Activated B cell treated with CpG ODN at 0.5 μM for 24 hours (primary cell): Measurements from ENCODE around the gene C4B. TPM values are rescaled to one million over a fixed set of nuclear protein-coding genes. Genes with fewer than 3 reads are reported as not detected.

ENCODE experiments used
- ATAC-seq: fragments of 200-7000 bp; cut with Tn5 transposase; one replicate; pipeline ENCODE4 v1.10.0; 2021; ENCODE audit warnings: low read depth, mild to moderate bottlenecking, moderate library complexity
- CTCF ChIA-PET: fragments of 350-600 bp; sonication (Branson Sonifier 250); formaldehyde crosslinking; loops from one replicate; lab custom pipeline; 2021; ENCODE audit warnings: antibody characterized with exemption; lab: Charles Lee
- POLR2A ChIA-PET: fragments of 350-600 bp; sonication (Branson Sonifier 250); formaldehyde crosslinking; loops from one replicate; lab custom pipeline; 2021; ENCODE audit warnings: antibody characterized with exemption; lab: Charles Lee
- DNase-seq: peaks from one replicate; pipeline ENCODE4 v3.0.0; 2022
- H3K27ac Mint-ChIP-seq: one replicate; pipeline ENCODE4 v1.8.0; 2020; ENCODE audit warnings: mixed read lengths
- H3K27me3 Mint-ChIP-seq: one replicate; pipeline ENCODE4 v1.8.0; 2021; ENCODE audit warnings: mixed read lengths
- H3K36me3 Mint-ChIP-seq: one replicate; pipeline ENCODE4 v1.8.0; 2021; ENCODE audit warnings: low read depth, mixed read lengths
- H3K4me1 Mint-ChIP-seq: one replicate; pipeline ENCODE4 v1.8.0; 2021; ENCODE audit warnings: mixed read lengths
- H3K4me3 Mint-ChIP-seq: one replicate; pipeline ENCODE4 v1.8.0; 2020; ENCODE audit warnings: mild to moderate bottlenecking, mixed read lengths
- H3K9me3 Mint-ChIP-seq: one replicate; pipeline ENCODE4 v1.8.0; 2020; ENCODE audit warnings: mixed read lengths
- intact Hi-C: fragments of 100-400 bp; cut with micrococcal nuclease; formaldehyde crosslinking; loops from one replicate; pipeline ENCODE4 v1.15.1; 2024
- total RNA-seq: library from RNA; stranded (reverse); gene quantifications from 2 replicates; pipeline ENCODE4 v1.2.3, GENCODE V29; 2022
- TF ChIP-seq, protein P1 (sequence below): fragments of 200-600 bp; IDR thresholded peaks from one replicate; pipeline ENCODE4 v1.8.0; 2022; ENCODE audit warnings: antibody characterized with exemption, mild to moderate bottlenecking

Gene C4B
- total RNA-seq, 1 donor from 2014 or later, result 5.3 TPM

DNA sequence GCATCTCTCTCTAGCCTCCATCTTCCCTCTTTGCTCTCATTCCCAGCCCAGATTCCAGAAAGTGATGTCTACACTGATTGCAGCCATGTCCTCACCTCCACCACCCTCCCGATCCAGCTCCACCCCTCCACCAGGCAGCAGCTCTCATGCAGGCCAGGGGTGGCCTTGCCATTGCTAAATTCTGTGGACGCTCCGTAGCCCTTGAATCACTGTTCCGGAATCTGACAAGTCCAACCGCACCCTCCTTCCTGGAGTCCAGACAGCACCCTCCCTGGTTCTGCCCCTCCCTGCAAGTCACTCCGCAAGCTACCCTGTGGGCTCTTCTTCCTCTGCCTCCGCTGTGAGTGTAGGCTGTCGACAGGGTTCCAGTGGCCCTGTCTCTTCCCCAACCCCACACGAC is 68.3 kb downstream of the C4B start:
- TF ChIP-seq, protein P1, sequence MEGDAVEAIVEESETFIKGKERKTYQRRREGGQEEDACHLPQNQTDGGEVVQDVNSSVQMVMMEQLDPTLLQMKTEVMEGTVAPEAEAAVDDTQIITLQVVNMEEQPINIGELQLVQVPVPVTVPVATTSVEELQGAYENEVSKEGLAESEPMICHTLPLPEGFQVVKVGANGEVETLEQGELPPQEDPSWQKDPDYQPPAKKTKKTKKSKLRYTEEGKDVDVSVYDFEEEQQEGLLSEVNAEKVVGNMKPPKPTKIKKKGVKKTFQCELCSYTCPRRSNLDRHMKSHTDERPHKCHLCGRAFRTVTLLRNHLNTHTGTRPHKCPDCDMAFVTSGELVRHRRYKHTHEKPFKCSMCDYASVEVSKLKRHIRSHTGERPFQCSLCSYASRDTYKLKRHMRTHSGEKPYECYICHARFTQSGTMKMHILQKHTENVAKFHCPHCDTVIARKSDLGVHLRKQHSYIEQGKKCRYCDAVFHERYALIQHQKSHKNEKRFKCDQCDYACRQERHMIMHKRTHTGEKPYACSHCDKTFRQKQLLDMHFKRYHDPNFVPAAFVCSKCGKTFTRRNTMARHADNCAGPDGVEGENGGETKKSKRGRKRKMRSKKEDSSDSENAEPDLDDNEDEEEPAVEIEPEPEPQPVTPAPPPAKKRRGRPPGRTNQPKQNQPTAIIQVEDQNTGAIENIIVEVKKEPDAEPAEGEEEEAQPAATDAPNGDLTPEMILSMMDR, result no peak
- no peaks in the 10 kb centered on the region for H3K36me3 Mint-ChIP-seq
- H3K27me3 Mint-ChIP-seq, result peaks cover 54% of the 10 kb centered on the region

DNA sequence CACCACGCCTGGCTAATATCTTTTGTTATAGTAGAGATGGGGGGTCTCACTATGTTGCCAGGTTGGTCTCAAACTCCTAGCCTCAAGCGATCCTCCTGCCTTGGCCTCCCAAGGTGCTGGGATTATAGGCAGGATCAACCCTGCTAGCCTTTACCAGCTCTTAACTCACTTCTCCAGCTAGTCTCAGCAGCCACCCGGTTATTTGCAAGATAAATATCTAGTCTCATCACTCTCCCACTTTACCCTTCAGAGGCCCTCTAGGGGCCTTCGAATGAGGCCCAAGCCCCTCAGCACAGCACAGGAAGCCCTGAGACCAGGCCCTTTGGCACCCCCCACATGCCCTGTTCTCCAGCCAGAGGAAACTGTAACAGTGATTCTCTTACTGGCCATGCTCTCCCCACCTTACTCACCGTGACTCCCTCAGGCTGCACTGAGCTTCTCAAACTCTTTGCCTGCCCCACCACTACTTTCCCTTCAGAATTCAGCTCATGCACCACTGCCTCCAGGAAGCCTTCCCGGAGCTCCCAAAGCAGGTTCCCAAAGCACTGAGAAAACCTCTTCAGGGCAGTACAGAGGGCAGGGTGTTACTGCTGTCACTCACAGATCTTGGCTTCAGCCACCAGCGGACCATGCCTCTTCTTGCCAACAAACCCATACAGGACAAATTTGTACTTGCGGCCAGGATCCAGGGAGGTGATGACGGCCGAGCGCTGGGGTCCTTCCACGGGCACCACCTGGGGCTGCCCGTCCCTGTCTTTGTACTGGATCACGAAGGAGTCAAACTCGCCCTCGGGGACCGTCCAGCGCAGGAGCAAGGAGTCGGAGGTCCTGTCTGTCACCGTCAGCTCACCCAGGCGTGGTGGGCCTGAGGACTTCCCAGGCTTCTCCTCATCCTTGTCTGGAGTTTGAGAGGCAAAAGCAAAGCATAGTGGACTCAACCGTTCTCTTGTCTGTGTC is 69.5 kb downstream of the C4B start:
- Mint-ChIP-seq H3K27me3 (peaks cover 57% of the 10 kb centered on the region), H3K4me3 (no peak overlapping the region), H3K4me1 (peaks cover 10% of the 10 kb centered on the region), H3K36me3 (no peaks in the 10 kb centered on the region), H3K27ac (no peak overlapping the region), H3K9me3 (no peaks in the 10 kb centered on the region)
- no peak for DNase-seq
- CTCF ChIA-PET, result no interaction called here
- ATAC-seq, result no peak
- TF ChIP-seq, protein P1, result no peak
- intact Hi-C loops, result no loop called here
- POLR2A ChIA-PET, result no interaction called here

More for the DNA sequence above, 68.3 kb downstream of the C4B start:
- POLR2A ChIA-PET, result no interaction called here
- no peaks in the 10 kb centered on the region for H3K9me3 Mint-ChIP-seq
- H3K4me3 Mint-ChIP-seq, result no peak overlapping the region
- no peak overlapping the region for H3K27ac Mint-ChIP-seq
- no peak for DNase-seq
- ATAC-seq, result no peak
- H3K4me1 Mint-ChIP-seq, result peaks cover 10% of the 10 kb centered on the region
- intact Hi-C loops, result no loop called here
- CTCF ChIA-PET, result no interaction called here

DNA sequence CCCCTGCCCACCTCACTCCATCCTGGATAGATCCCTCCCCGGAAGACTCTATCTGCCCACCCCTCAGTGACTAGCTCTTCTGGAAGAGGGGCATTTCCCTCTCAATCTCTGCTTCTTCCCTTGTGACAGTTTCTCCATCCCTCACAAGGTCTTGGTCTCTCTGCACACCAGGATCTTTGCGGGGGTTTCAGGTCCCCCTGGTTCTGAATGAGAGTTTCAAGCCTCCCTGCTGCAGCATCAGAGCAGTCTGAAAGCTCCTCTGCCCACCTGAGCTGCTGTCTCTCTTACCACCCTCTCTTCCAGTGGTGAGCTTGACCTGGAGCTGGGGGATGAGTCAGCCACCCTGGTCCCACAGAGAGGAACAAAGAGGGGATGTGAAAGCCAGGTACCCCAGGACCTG is 70.2 kb downstream of the C4B start:
- Mint-ChIP-seq H3K4me1 (peaks cover 10% of the 10 kb centered on the region), H3K9me3 (no peaks in the 10 kb centered on the region), H3K36me3 (no peaks in the 10 kb centered on the region), H3K27me3 (peaks cover 57% of the 10 kb centered on the region), H3K4me3 (no peak overlapping the region), H3K27ac (no peak overlapping the region)
- TF ChIP-seq, protein P1, result no peak
- ChIA-PET POLR2A (no interaction called here), CTCF (no interaction called here)
- DNase-seq (no peak), ATAC-seq (no peak)
- intact Hi-C loops, result no loop called here

Other genes with a start within 250 kb of the C4B start
- 1.6 and 2.9 TPM in 2 replicates for gene VWA7, start 237.5 kb upstream of the C4B start, total RNA-seq
- gene VARS1, start 219.0 kb upstream of the C4B start, total RNA-seq, result 136 and 140 TPM in 2 replicates
- 61.8 and 68.6 TPM in 2 replicates for gene LSM2, start 207.8 kb upstream of the C4B start, total RNA-seq
- gene HSPA1L, start 199.5 kb upstream of the C4B start, total RNA-seq, result 1.2 and 2.1 TPM in 2 replicates
- 27.1 and 28.1 TPM in 2 replicates for gene HSPA1A, start 199.3 kb upstream of the C4B start, total RNA-seq
- 23.7 and 30.4 TPM in 2 replicates for gene HSPA1B, start 187.1 kb upstream of the C4B start, total RNA-seq
- gene NEU1, start 152.0 kb upstream of the C4B start, total RNA-seq, result 18.3 and 19.2 TPM in 2 replicates
- gene SLC44A4, start 135.8 kb upstream of the C4B start, total RNA-seq, result 0.17 TPM in 1 of 2 replicates, not detected in the other
- 49.9 and 58.4 TPM in 2 replicates for gene EHMT2, start 117.1 kb upstream of the C4B start, total RNA-seq
- gene ZBTB12, start 112.7 kb upstream of the C4B start, total RNA-seq, result 4.8 and 5.5 TPM in 2 replicates
- gene C2, start 87.1 kb upstream of the C4B start, total RNA-seq, result 0.78 and 0.95 TPM in 2 replicates
- 0.29 TPM in 1 of 2 replicates, not detected in the other for gene CFB, start 68.7 kb upstream of the C4B start, total RNA-seq
- 57.9 and 63.3 TPM in 2 replicates for gene NELFE, start 55.8 kb upstream of the C4B start, total RNA-seq
- gene SKIC2, start 55.6 kb upstream of the C4B start, total RNA-seq, result 95.8 and 102 TPM in 2 replicates
- 23.7 and 29.4 TPM in 2 replicates for gene DXO, start 42.7 kb upstream of the C4B start, total RNA-seq
- 4.6 and 6.8 TPM in 2 replicates for gene C4A, start 32.7 kb upstream of the C4B start, total RNA-seq
- 0.10 TPM in 1 of 2 replicates, not detected in the other for gene CYP21A2, start 23.6 kb downstream of the C4B start, total RNA-seq
- 5.9 and 12.4 TPM in 2 replicates for gene TNXB, start 94.5 kb downstream of the C4B start, total RNA-seq
- gene ATF6B, start 113.5 kb downstream of the C4B start, total RNA-seq, result 144 and 148 TPM in 2 replicates
- gene FKBPL, start 115.5 kb downstream of the C4B start, total RNA-seq, result 4.1 and 4.4 TPM in 2 replicates
- not detected in 2 replicates for gene PRRT1, start 137.1 kb downstream of the C4B start, total RNA-seq
- gene PPT2, start 139.3 kb downstream of the C4B start, total RNA-seq, result 1.8 and 3.0 TPM in 2 replicates
- 2.2 and 3.4 TPM in 2 replicates for gene EGFL8, start 149.8 kb downstream of the C4B start, total RNA-seq
- 26.4 and 27.0 TPM in 2 replicates for gene AGPAT1, start 161.3 kb downstream of the C4B start, total RNA-seq
- 39.7 and 41.8 TPM in 2 replicates for gene RNF5, start 163.6 kb downstream of the C4B start, total RNA-seq
- gene AGER, start 169.5 kb downstream of the C4B start, total RNA-seq, result 23.5 and 30.8 TPM in 2 replicates
- 134 and 153 TPM in 2 replicates for gene PBX2, start 175.4 kb downstream of the C4B start, total RNA-seq
- 185 and 199 TPM in 2 replicates for gene GPSM3, start 177.8 kb downstream of the C4B start, total RNA-seq
- 3.3 and 4.0 TPM in 2 replicates for gene NOTCH4, start 209.3 kb downstream of the C4B start, total RNA-seq